Measurements from ENCODE around the gene SLC7A10. TPM values are rescaled to one million over a fixed set of nuclear protein-coding genes. Genes with fewer than 3 reads are reported as not detected.

Gene SLC7A10
- total RNA-seq, 1 donor from 2014 or later = not detected

DNA sequence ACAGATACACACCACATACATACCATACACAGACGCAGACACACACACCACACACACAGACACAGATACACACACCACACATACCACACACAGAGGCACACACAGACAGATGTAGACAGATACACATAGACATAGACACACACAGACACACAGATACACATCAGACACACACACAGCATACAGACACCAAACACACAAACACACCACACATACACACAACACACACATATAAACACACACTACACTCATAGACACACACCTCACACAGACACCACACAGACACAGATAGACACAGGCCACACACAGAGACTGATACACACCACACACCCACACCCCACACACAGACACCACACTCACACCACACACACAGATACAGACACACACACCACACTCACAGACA lies 24.9 kb upstream of the SLC7A10 start:
- no peaks in the 10 kb centered on the region for H3K36me3 Mint-ChIP-seq (ENCODE audit: low read depth)
- DNase-seq (ENCODE audit: low spot score) = no peak
- intact Hi-C loops (cut with micrococcal nuclease) = no loop called here
- H3K27me3 Mint-ChIP-seq (ENCODE audit: insufficient read depth) = no peaks in the 10 kb centered on the region
- no peak overlapping the region for H3K4me3 Mint-ChIP-seq
- H3K9me3 Mint-ChIP-seq = no peaks in the 10 kb centered on the region
- H3K27ac Mint-ChIP-seq = no peak overlapping the region
- no peaks in the 10 kb centered on the region for H3K4me1 Mint-ChIP-seq (ENCODE audit: low read depth)

DNA sequence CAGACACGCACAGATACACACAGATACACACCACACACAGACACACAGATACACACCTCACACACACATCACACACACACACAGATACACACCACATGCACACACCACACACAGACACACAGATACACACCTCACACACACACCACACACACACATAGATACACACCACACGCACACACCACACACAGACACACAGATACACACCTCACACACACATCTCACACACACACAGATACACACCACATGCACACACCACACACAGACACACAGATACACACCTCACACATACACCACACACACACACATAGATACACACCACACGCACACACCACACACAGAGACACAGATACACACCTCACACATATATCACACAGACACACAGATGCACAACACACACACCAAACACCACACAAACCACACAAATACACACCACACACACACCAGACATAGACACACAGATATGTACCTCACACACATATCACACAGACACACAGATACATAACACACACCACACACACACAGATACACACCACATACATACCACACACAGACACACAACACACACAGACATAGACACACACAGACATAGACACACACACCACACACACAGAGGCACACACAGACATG lies 24.2 kb upstream of the SLC7A10 start:
- Mint-ChIP-seq H3K27me3 (ENCODE audit: insufficient read depth) (no peaks in the 10 kb centered on the region), H3K4me1 (ENCODE audit: low read depth) (no peaks in the 10 kb centered on the region), H3K9me3 (peaks cover 3% of the 10 kb centered on the region), H3K4me3 (no peak overlapping the region), H3K36me3 (ENCODE audit: low read depth) (no peaks in the 10 kb centered on the region), H3K27ac (no peak overlapping the region)
- no peak for DNase-seq (ENCODE audit: low spot score)
- intact Hi-C loops (cut with micrococcal nuclease) = no loop called here

- Mint-ChIP-seq H3K27me3 (ENCODE audit: insufficient read depth) (no peaks in the 10 kb centered on the region), H3K4me3 (no peak overlapping the region), H3K4me1 (ENCODE audit: low read depth) (no peaks in the 10 kb centered on the region), H3K9me3 (peaks cover 4% of the 10 kb centered on the region), H3K36me3 (ENCODE audit: low read depth) (no peaks in the 10 kb centered on the region), H3K27ac (no peak overlapping the region)
- no peak for DNase-seq (ENCODE audit: low spot score)
- intact Hi-C loops (cut with micrococcal nuclease) = no loop called here
These were observed 23.4 kb upstream of the SLC7A10 start for GRCh38 chr19:33248954-33249613.

DNA sequence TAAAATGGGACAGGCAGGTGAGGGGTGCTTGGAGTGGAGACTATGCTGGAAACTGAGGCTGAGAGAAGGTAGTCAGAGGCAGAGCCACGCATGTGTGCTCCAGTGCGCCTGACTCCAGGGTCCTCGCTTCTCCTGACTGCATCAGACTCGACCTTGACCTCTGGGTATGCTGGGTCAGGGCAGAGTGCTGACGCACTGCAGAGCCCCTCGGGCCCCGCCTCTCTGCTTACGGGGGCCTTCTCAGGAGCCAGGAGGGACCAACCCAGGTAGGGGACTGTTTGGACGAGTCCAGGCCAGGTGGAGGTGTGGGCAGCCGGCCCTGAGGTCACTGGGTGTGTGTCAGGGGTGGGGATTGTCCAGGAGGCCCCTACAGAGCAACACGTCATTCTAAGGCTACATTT lies 22.9 kb upstream of the SLC7A10 start:
- Mint-ChIP-seq H3K27me3 (ENCODE audit: insufficient read depth) (peaks cover 2% of the 10 kb centered on the region), H3K27ac (no peak overlapping the region), H3K4me3 (no peak overlapping the region), H3K36me3 (ENCODE audit: low read depth) (no peaks in the 10 kb centered on the region), H3K4me1 (ENCODE audit: low read depth) (no peaks in the 10 kb centered on the region), H3K9me3 (peaks cover 4% of the 10 kb centered on the region)
- DNase-seq (ENCODE audit: low spot score) = no peak
- intact Hi-C loops (cut with micrococcal nuclease) = no loop called here

DNA sequence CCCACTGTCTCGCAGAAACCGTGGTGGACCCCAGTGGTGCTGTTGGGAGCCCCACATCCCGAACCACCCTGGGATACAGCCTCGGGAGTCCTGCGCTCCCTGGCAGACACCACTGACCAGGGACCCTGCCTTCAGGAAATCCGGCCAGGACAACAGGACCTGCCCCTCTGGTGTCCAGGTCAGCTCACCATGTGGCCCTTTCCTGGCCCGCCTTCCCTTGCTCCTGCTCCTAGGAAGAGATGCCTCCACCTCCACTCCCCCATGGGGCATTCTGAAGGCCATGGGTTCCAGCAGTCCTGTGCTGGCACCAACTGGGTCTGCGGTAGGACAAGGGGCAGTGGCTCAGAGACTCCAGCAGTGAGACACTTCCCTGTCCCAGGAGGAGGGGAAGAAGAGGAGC lies 22.5 kb upstream of the SLC7A10 start:
- no peak for DNase-seq (ENCODE audit: low spot score)
- no peaks in the 10 kb centered on the region for H3K36me3 Mint-ChIP-seq (ENCODE audit: low read depth)
- H3K4me3 Mint-ChIP-seq = no peak overlapping the region
- H3K27me3 Mint-ChIP-seq (ENCODE audit: insufficient read depth) = peaks cover 2% of the 10 kb centered on the region
- no peaks in the 10 kb centered on the region for H3K4me1 Mint-ChIP-seq (ENCODE audit: low read depth)
- H3K9me3 Mint-ChIP-seq = peaks cover 4% of the 10 kb centered on the region
- intact Hi-C loops (cut with micrococcal nuclease) = no loop called here
- H3K27ac Mint-ChIP-seq = no peak overlapping the region

GRCh38 chr19:33247441-33247819 lies 21.8 kb upstream of the SLC7A10 start:
- H3K27me3 Mint-ChIP-seq (ENCODE audit: insufficient read depth) = peaks cover 2% of the 10 kb centered on the region
- peaks cover 4% of the 10 kb centered on the region for H3K9me3 Mint-ChIP-seq
- no peak overlapping the region for H3K27ac Mint-ChIP-seq
- no peaks in the 10 kb centered on the region for H3K36me3 Mint-ChIP-seq (ENCODE audit: low read depth)
- H3K4me3 Mint-ChIP-seq = no peak overlapping the region
- H3K4me1 Mint-ChIP-seq (ENCODE audit: low read depth) = no peaks in the 10 kb centered on the region
- intact Hi-C loops (cut with micrococcal nuclease) = no loop called here
- no peak for DNase-seq (ENCODE audit: low spot score)

DNA sequence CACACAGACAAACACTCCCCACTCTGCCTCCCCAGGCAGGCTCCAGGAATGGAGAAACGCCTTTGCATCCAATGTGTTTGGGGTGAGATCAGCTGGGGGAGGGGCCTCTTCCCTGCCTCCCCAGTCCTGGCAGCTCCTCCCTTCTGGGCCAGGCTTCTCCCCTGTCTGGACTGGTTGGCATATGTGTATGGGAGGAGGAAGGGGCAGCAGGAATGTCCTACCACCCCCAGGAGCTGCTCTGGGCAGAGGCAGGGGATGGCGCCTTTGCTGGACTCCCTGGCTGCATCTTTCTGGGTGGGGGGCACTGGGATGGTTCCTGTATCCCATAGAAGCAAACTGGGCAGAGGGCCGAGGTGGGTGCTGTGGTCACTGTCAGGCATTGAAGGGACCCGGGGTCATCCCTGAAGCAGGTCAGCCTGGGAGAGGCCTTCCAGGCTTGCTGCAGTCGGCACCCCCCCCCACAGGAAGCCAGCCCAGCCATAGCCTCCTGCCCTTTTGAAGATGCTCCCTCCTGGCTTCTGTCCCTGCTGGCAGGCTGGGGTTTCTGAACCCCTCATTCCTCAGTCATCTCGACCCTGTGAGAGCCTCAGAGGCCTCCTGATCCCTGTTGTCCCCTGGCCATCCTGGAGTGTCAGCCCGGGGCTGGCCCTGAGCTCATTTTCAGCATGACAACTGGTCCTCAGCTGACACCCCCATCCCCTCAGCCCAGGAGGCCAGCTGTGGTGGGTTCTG lies 21.2 kb upstream of the SLC7A10 start:
- Mint-ChIP-seq H3K9me3 (peaks cover 4% of the 10 kb centered on the region), H3K4me3 (no peak overlapping the region), H3K4me1 (ENCODE audit: low read depth) (no peaks in the 10 kb centered on the region), H3K36me3 (ENCODE audit: low read depth) (no peaks in the 10 kb centered on the region), H3K27me3 (ENCODE audit: insufficient read depth) (peaks cover 2% of the 10 kb centered on the region), H3K27ac (no peak overlapping the region)
- intact Hi-C loops (cut with micrococcal nuclease) = no loop called here
- no peak for DNase-seq (ENCODE audit: low spot score)

DNA sequence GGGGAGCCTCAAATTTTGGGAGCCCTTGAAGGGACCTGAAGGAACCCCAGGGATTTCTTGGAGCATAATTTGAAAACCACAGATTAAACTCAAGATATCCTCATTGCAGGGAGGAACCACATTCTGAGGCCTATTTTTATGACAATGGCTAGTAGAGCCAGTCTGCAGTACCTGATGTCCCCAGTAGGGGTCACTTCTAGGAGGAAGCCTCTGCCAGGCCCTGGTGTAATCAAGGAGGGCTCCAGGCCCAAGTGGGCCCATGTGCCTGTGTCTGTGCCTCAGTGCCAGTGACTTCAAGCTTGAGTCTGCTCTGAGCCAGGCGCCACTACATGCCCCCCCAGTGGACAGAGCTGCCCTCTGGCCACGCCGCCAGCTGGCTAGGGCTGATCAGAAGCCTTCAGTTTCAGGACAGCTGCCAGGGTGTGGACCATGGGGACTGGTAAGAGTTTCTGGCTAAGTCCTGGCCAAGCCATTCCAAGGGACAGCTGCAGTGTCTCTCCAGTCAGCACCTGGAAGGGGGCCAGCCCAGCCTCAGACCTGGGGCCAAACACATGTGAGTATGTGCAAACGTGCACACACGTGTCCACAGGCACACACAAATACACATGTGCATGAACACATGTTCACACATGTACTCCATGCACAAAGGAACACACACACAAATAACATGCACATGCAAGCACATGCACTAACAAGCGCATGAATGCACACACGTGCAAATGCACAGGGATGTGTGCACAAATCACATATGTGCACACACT lies 20.5 kb upstream of the SLC7A10 start:
- H3K4me1 Mint-ChIP-seq (ENCODE audit: low read depth) = no peaks in the 10 kb centered on the region
- H3K9me3 Mint-ChIP-seq = peaks cover 4% of the 10 kb centered on the region
- H3K27me3 Mint-ChIP-seq (ENCODE audit: insufficient read depth) = peaks cover 2% of the 10 kb centered on the region
- DNase-seq (ENCODE audit: low spot score) = no peak
- no peak overlapping the region for H3K27ac Mint-ChIP-seq
- intact Hi-C loops (cut with micrococcal nuclease) = no loop called here
- H3K36me3 Mint-ChIP-seq (ENCODE audit: low read depth) = no peaks in the 10 kb centered on the region
- H3K4me3 Mint-ChIP-seq = no peak overlapping the region

DNA sequence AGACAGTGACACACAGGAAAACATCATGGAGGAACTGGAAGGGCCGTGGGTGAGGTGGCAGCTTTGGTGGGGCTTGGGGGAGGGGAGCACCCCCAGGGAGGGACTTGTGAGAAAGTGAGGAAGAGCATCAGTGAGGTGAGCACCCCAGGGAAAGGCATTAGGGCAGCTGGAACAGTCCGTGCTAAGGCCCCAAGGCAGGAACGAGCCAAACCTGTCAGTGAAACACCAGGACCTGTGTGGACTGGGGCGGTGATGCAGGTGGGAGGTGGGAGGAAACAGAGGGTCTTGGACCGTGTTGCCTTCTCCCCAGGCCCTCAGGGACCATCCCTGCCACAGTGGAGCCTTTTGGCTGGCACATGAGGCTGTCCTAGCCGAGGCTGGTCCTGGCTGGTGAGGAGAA lies 17.3 kb upstream of the SLC7A10 start:
- Mint-ChIP-seq H3K27ac (no peak overlapping the region), H3K36me3 (ENCODE audit: low read depth) (no peaks in the 10 kb centered on the region), H3K4me1 (ENCODE audit: low read depth) (no peaks in the 10 kb centered on the region), H3K9me3 (peaks cover 4% of the 10 kb centered on the region), H3K27me3 (ENCODE audit: insufficient read depth) (peaks cover 2% of the 10 kb centered on the region), H3K4me3 (no peak overlapping the region)
- DNase-seq (ENCODE audit: low spot score) = no peak
- intact Hi-C loops (cut with micrococcal nuclease) = no loop called here

GRCh38 chr19:33242131-33242530 lies 16.5 kb upstream of the SLC7A10 start:
- no peak overlapping the region for H3K4me3 Mint-ChIP-seq
- peaks cover 4% of the 10 kb centered on the region for H3K9me3 Mint-ChIP-seq
- H3K27me3 Mint-ChIP-seq (ENCODE audit: insufficient read depth) = peaks cover 2% of the 10 kb centered on the region
- H3K27ac Mint-ChIP-seq = no peak overlapping the region
- no peaks in the 10 kb centered on the region for H3K36me3 Mint-ChIP-seq (ENCODE audit: low read depth)
- intact Hi-C loops (cut with micrococcal nuclease) = no loop called here
- no peaks in the 10 kb centered on the region for H3K4me1 Mint-ChIP-seq (ENCODE audit: low read depth)
- no peak for DNase-seq (ENCODE audit: low spot score)

DNA sequence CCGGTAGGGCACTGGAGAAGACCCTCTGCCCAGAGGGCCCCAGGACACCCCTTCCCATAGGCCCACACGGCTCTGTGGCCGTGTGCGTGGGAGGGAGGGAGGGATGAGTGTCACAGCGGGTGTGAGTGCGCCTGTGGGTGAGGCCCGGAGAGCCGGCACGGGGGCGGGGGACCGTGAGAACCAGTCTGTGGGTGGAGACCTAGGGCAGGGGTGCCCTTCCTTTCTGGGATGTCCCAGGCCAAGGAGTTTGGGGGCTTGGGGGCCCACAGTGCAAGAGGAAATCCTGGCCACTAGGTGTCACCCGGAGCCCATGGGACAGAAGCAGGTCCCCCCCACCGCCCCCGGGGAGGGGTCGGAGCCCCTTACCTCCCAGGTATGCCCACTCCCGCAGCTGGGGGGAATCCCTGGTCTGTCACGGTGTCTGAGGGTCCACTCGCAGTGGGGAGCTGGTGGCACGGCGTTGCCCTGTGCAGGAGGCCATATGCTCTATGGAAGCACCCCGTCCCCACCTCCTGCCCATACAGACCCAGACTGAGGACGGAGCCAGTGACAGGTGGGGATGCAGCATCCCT lies 16.0 kb upstream of the SLC7A10 start:
- Mint-ChIP-seq H3K4me3 (no peak overlapping the region), H3K27me3 (ENCODE audit: insufficient read depth) (peaks cover 2% of the 10 kb centered on the region), H3K36me3 (ENCODE audit: low read depth) (no peaks in the 10 kb centered on the region), H3K27ac (no peak overlapping the region), H3K4me1 (ENCODE audit: low read depth) (no peaks in the 10 kb centered on the region), H3K9me3 (peaks cover 4% of the 10 kb centered on the region)
- no peak for DNase-seq (ENCODE audit: low spot score)
- intact Hi-C loops (cut with micrococcal nuclease) = no loop called here

GRCh38 chr19:33241091-33241529 lies 15.5 kb upstream of the SLC7A10 start:
- no peak for DNase-seq (ENCODE audit: low spot score)
- Mint-ChIP-seq H3K36me3 (ENCODE audit: low read depth) (no peaks in the 10 kb centered on the region), H3K27me3 (ENCODE audit: insufficient read depth) (peaks cover 2% of the 10 kb centered on the region), H3K4me3 (no peak overlapping the region), H3K27ac (no peak overlapping the region), H3K4me1 (ENCODE audit: low read depth) (no peaks in the 10 kb centered on the region), H3K9me3 (peaks cover 4% of the 10 kb centered on the region)
- intact Hi-C loops (cut with micrococcal nuclease) = no loop called here
